Lower lobe of right lung (tissue), 2 donors: ENCODE measurements around the gene ZMPSTE24. TPM values are rescaled to one million over a fixed set of nuclear protein-coding genes. Genes with fewer than 3 reads are reported as not detected.

Experiments used
- ATAC-seq, 2 donors: fragments of 200-7000 bp; cut with Tn5 transposase; one replicate each; pipeline ENCODE4 v1.9.1; 2020 to 2022; ENCODE audit warnings: mild to moderate bottlenecking in 2 of 2, moderate library complexity in 2 of 2
- DNase-seq: peaks from one replicate; pipeline ENCODE4 v3.0.0-alpha.2; 2020
- H3K27ac ChIP-seq: fragments of 200-600 bp; one replicate; pipeline ENCODE4 v1.8.0; 2022
- H3K27me3 ChIP-seq: fragments of 200-600 bp; one replicate; pipeline ENCODE4 v1.8.0; 2022; ENCODE audit warnings: low read depth
- H3K36me3 ChIP-seq: fragments of 200-600 bp; one replicate; pipeline ENCODE4 v1.8.0; 2022; ENCODE audit warnings: mild to moderate bottlenecking
- H3K4me1 ChIP-seq: fragments of 200-600 bp; one replicate; pipeline ENCODE4 v1.8.0; 2022
- H3K4me3 ChIP-seq: fragments of 200-600 bp; one replicate; pipeline ENCODE4 v1.8.0; 2022; ENCODE audit warnings: mild to moderate bottlenecking
- H3K9me3 ChIP-seq: fragments of 200-600 bp; one replicate; pipeline ENCODE4 v1.8.0; 2022
- intact Hi-C: fragments of 100-400 bp; cut with DNase I; formaldehyde crosslinking; loops from one replicate; pipeline ENCODE4 v1.11.0; 2022
- total RNA-seq: library from RNA; stranded (reverse); fragmentation: NEBNext Ultra II Directional; extraction: Animal tissue kit (Norgen Biotek cat#: 25700); gene quantifications from one replicate; pipeline ENCODE4 v1.2.1, GENCODE V29; 2021
- TF ChIP-seq, protein P1 (sequence below): fragments of 200-600 bp; IDR thresholded peaks from one replicate; pipeline ENCODE4 v1.8.0; 2022; ENCODE audit warnings: antibody characterized with exemption, mild to moderate bottlenecking
- donor health status: DM: no; HTN: yes; CAD: no; lungs with severe emphysema.

Gene ZMPSTE24
- total RNA-seq, 1 donor from 2014 or later, result 42.5 TPM

DNA sequence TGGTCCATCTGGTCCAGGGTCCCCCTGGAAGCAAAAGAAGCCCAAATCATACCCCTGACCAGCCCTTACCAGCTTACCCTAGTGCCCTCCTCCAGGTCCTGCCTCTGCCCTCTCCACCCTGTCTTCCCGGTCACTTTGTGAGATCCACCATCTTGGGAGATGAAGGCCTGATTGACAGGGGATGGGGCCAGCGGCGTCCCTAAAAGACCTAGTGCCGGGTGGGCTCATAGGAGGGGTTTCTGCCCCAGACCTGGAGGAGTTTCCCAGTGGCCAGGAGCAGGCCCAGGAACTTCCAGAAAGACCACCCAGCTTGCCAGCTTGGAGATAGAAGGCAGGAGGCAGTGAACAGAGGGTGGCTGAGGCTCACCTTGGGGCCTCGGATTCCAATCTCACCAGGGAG, 53.7 kb downstream of the ZMPSTE24 start:
- H3K27ac ChIP-seq, result no peak overlapping the region
- no peaks in the 10 kb centered on the region for H3K9me3 ChIP-seq
- no peak for DNase-seq
- no peak for ATAC-seq
- TF ChIP-seq, protein P1, sequence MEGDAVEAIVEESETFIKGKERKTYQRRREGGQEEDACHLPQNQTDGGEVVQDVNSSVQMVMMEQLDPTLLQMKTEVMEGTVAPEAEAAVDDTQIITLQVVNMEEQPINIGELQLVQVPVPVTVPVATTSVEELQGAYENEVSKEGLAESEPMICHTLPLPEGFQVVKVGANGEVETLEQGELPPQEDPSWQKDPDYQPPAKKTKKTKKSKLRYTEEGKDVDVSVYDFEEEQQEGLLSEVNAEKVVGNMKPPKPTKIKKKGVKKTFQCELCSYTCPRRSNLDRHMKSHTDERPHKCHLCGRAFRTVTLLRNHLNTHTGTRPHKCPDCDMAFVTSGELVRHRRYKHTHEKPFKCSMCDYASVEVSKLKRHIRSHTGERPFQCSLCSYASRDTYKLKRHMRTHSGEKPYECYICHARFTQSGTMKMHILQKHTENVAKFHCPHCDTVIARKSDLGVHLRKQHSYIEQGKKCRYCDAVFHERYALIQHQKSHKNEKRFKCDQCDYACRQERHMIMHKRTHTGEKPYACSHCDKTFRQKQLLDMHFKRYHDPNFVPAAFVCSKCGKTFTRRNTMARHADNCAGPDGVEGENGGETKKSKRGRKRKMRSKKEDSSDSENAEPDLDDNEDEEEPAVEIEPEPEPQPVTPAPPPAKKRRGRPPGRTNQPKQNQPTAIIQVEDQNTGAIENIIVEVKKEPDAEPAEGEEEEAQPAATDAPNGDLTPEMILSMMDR, result no peak
- H3K27me3 ChIP-seq, result peaks cover 10% of the 10 kb centered on the region
- H3K36me3 ChIP-seq, result no peaks in the 10 kb centered on the region
- peaks cover 28% of the 10 kb centered on the region for H3K4me1 ChIP-seq
- no peak overlapping the region for H3K4me3 ChIP-seq
- intact Hi-C loops, result no loop called here

DNA sequence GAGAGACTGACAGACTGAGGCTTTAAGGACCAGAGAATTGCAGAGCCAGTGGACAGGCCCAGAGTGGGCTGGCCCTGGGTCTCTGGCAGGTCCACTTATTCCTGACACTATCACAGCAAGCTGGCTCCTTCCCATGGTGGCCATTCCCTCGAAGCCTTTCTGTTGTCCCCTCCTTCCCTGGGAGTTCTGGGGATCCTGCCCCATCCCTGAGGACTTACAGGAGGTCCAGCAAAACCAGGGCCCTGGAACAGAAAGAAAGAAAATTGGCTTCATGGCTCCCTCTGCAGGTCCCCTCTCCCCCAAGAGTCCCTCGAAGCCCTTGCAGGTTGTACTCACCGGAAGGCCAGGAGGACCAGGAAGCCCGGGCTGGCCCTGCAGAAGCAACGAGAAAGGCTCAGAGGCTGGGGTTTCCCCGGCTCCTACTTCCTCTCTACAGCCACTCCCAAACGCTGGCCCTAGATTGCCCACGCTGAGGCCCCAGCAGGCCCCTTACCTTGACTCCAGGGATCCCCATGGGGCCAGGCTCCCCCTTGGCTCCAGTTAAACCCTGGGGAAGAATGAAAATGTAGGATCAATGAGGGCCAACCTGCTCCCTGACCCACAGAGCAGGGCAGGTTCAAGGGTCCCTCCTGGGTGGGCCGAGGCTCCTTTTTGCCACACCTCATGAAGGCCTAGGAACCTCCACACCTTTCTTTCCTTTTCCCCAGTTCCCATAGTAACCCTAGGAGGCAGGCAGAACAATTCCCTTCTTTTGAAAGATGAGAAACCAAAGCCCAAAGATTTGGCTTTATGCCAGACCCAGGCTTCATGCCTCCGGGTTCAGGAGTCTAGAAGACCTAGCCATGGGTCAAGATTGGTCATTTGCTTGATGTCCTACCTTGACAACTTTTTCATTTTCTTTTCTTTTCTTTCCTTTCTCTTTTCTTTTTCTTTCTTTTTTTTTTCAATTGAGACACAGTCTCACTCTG, 54.5 kb downstream of the ZMPSTE24 start:
- DNase-seq (peak; percentile 85), ATAC-seq (peak in 1 of 2 donors; percentile 22)
- peaks cover 37% of the 10 kb centered on the region for H3K4me1 ChIP-seq
- no peaks in the 10 kb centered on the region for H3K9me3 ChIP-seq
- intact Hi-C loops, result no loop called here
- TF ChIP-seq, protein P1, result no peak
- no peak overlapping the region for H3K27ac ChIP-seq
- H3K27me3 ChIP-seq, result peaks cover 19% of the 10 kb centered on the region
- peak overlapping the region; percentile 14 for H3K4me3 ChIP-seq
- no peaks in the 10 kb centered on the region for H3K36me3 ChIP-seq

- no peak for ATAC-seq
- Histone ChIP-seq H3K4me1 (peaks cover 37% of the 10 kb centered on the region), H3K27me3 (peaks cover 28% of the 10 kb centered on the region), H3K9me3 (no peaks in the 10 kb centered on the region), H3K36me3 (no peaks in the 10 kb centered on the region), H3K4me3 (no peak overlapping the region), H3K27ac (no peak overlapping the region)
- TF ChIP-seq, protein P1, result no peak
- DNase-seq, result no peak
- intact Hi-C loops, result no loop called here
Observed at GRCh38 chr1:40313329-40313957, 55.4 kb downstream of the ZMPSTE24 start.

DNA sequence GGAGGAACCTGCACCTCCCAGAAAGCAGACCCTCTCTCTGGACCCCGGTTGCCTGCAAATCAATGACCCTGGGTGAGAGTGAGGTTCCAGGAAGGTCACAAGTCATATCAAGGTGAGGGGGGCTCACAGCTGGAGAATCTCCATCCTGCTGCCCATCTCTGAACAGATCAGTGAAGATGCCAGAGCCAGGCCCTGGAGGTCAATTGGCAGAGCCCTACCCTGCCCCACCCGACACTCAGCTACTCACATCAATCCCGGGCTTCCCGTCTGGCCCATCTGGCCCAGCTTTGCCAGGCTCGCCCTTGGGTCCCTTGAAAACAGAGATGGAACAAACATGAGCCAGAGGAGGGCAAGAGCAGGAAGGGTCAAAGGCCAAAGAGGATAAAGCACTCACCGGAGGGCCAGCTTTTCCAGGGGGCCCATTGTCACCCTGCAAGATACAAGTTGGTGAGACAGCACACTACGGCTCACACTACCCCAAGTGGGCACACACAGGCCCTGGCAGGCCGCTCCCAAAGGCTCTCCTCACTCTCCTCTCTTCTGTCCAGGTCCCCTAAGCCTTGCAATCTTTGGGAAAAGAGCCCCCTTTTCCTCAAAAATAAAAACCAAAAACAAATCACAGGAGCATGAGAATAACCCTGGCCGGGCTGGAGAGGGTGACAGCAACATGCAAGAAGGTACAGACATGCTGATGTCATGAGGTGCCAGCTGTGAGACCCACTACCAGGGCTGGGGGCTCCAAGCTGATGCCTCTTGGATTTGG, 56.1 kb downstream of the ZMPSTE24 start:
- intact Hi-C loops, result no loop called here
- Histone ChIP-seq H3K4me1 (peaks cover 37% of the 10 kb centered on the region), H3K9me3 (no peaks in the 10 kb centered on the region), H3K36me3 (no peaks in the 10 kb centered on the region), H3K27ac (no peak overlapping the region), H3K27me3 (peaks cover 30% of the 10 kb centered on the region), H3K4me3 (no peak overlapping the region)
- TF ChIP-seq, protein P1, result no peak
- ATAC-seq (no peak), DNase-seq (no peak)

DNA sequence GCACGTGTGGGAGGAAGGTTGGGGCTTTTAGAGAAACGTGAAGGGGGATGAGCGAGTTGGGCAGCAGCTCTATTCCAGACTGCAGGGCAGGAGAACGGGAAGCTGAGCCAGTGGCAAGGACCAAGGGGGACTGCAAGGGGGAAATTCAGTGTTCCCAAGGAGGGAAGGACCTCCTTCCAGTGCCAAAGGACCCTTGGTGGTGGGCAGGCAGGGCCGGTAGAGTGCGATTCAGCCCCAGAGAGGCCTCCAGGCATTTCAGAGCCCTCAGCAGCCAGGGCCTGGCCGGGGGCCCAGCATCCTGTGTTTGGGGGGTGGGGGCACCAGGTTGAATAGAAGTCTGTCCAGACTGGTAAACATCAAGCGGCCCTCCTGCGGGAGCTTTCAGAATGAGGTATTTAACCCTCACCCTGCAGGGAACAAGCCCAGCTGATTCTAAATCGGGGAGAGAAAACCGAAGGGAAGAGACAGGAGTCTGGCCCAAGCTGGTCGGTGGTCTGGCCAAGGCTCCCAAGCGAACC, 56.7 kb downstream of the ZMPSTE24 start:
- no peak overlapping the region for H3K27ac ChIP-seq
- TF ChIP-seq, protein P1, result no peak
- intact Hi-C loops, result no loop called here
- DNase-seq (no peak), ATAC-seq (no peak)
- peaks cover 30% of the 10 kb centered on the region for H3K27me3 ChIP-seq
- no peaks in the 10 kb centered on the region for H3K36me3 ChIP-seq
- H3K9me3 ChIP-seq, result no peaks in the 10 kb centered on the region
- peak overlapping the region; percentile 57 for H3K4me3 ChIP-seq
- H3K4me1 ChIP-seq, result peaks cover 37% of the 10 kb centered on the region
